ENCODE data around the gene SESN1.

DNA sequence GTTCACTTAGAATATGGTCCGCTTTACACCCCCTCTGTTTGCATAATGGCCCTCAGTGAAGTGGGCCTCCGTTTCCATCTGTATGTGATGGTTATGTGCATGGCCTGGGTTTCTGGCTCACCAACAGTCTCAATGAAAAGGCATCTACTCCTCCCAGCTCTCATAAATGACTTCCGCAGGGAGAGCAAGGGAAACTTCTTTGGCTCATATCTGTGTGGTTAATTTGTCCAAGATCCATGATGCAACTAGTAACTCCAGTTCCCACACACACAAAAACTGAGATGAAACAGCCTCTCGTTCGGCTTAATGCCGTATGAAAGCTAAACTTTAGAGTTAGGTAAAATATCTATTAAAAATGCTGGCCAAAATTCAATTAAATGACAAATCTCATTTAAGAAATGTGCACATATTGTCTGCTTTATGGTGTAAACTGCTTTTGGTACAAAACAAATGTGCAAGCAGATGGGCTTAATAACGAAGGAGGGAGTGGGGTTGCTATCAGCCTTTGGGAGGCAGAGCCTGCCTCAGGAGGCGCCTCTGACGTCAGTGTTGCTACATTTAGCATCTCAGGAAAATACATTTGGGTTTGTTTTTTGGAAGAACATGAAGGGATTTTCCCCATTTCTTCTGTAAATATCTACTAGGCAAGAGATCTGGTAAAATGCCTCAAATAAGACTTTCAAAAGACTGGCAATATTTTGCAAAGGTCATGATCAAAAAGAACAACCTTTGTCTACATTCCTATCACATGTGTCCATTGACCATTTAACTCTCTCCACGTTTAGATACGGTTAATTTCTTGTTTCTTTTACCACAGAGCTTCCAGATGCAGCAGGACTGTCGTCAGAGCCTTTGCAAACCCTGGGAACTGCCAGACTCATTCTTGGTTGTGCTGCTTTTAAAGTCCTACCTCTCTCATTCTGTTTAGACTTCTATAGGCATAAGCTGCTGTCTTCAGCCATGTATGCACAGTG, 149.7 kb downstream of the SESN1 start:
- TF ChIP-seq, protein P1, sequence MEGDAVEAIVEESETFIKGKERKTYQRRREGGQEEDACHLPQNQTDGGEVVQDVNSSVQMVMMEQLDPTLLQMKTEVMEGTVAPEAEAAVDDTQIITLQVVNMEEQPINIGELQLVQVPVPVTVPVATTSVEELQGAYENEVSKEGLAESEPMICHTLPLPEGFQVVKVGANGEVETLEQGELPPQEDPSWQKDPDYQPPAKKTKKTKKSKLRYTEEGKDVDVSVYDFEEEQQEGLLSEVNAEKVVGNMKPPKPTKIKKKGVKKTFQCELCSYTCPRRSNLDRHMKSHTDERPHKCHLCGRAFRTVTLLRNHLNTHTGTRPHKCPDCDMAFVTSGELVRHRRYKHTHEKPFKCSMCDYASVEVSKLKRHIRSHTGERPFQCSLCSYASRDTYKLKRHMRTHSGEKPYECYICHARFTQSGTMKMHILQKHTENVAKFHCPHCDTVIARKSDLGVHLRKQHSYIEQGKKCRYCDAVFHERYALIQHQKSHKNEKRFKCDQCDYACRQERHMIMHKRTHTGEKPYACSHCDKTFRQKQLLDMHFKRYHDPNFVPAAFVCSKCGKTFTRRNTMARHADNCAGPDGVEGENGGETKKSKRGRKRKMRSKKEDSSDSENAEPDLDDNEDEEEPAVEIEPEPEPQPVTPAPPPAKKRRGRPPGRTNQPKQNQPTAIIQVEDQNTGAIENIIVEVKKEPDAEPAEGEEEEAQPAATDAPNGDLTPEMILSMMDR (IDR thresholded peaks at IDR 0.05): no peak
- TF ChIP-seq POLR2A (IDR thresholded peaks at IDR 0.05): no peak
